ENCODE results near the gene TPSAB1. TPM values are rescaled to one million over a fixed set of nuclear protein-coding genes. Genes with fewer than 3 reads are reported as not detected.

TPSAB1 gene
- total RNA-seq = not detected

GRCh38 chr16:1240436-1240835, at the start of gene TPSAB1:
Gene TPSAB1 (plus strand): TSS chr16:1240705. CDS start chr16:1240939, 234 bp downstream.

DNA sequence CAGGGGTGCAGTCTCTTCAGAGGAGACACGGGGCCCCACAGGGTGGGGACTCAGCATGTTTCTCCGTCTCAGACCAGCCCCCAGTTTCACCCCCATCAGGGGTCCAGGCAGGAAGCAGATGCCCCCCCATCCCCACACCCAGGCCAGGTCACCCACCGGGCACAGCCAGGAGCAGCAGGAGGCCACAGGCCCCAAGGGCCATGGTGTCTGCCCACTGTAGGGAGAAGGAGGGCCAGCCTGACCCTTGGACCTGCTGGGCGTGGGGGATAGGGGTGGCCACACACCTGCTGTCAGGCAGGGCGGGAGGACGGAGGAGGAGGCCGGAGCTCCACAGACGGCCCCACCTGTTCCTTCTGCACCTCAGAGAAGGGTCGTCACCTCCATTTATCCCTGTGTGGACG, 15.5 kb upstream of the TPSAB1 start, which contains the start of gene TPSG1:
Gene TPSG1, minus strand, starts transcription at position 218 of the 401 bp plus-strand sequence. Its CDS starts 16 bp downstream, at position 202.

GRCh38 chr16:1230084-1230470, 10.4 kb upstream of the TPSAB1 start, which contains the start of gene TPSB2:
Gene TPSB2 (minus strand): TSS chr16:1230184. CDS start chr16:1229951, 233 bp downstream.

DNA sequence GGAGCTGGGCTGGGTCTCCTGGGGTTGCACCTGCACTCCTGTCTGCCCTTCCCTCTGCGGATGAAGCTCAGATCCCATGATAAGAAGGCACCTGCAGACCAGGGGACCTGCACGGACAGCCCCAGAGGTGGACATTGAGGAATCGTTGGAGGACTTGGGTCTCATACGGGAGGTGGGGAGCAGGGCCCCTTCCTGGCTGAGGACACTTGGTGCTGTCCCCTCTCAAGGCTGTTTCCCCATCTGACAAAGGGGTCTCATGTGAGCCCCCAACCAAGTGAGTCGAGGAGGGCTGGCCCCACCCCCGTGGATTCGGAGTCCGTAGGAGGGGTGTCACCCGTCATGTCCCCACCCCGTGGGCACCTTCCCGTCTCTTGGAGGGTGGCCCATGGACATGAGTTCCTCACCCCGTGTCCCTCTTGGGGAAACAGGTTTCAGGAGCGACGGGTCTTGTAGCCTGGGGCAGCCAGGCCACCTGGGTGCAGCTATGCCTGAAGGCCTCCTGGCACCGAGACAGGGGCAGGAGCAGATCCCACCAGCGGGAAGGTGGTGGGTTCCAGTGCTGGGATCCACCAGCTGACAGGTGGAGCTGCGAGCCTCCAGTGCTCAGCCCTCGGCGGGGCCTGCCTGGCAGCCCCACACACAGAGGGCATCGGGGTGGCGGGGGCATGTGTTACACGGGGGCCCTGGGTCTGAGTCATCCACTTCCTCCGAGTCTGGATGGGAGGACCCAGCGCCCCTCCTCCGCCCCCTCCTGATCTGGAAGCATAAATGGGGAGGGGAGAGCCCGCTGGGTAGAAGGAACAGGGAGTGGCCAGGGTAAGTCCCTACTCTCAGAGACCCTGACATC, 15.0 kb downstream of the TPSAB1 start, which contains the start of gene TPSD1:
Gene TPSD1, plus strand, starts transcription at position 794 of the 847 bp plus-strand sequence. CDS start 212 bp downstream, outside the sequence.

Other genes with a start within 250 kb of the TPSAB1 start
- gene SSTR5, start 168.0 kb upstream of the TPSAB1 start, total RNA-seq = not detected
- gene C1QTNF8, start 144.5 kb upstream of the TPSAB1 start, total RNA-seq = not detected
- 1 to 10 TPM in 1 of 2 donors, under 1 TPM in 1; under 0.01 to 1.7 TPM for gene CACNA1H, start 87.6 kb upstream of the TPSAB1 start, total RNA-seq
- gene TPSG1, start 15.4 kb upstream of the TPSAB1 start, total RNA-seq = not detected
- not detected for gene TPSB2, start 10.5 kb upstream of the TPSAB1 start, total RNA-seq
- gene TPSD1, start 15.4 kb downstream of the TPSAB1 start, total RNA-seq = not detected
- 10 to 100 TPM; 50.9 to 69.9 TPM for gene UBE2I, start 68.9 kb downstream of the TPSAB1 start, total RNA-seq
- under 1 TPM in 1 of 2 donors, not detected in 1; 0.34 TPM for gene BAIAP3, start 92.9 kb downstream of the TPSAB1 start, total RNA-seq
- gene TSR3, start 111.2 kb downstream of the TPSAB1 start, total RNA-seq = 10 to 100 TPM; 42.7 to 52.3 TPM
- gene GNPTG, start 111.2 kb downstream of the TPSAB1 start, total RNA-seq = 10 to 100 TPM; 28.3 to 47.5 TPM
- 1 to 10 TPM; 7.0 to 7.2 TPM for gene UNKL, start 174.0 kb downstream of the TPSAB1 start, total RNA-seq
- gene UQCC4, start 180.0 kb downstream of the TPSAB1 start, total RNA-seq = 10 to 100 TPM in 1 of 2 donors, 1 to 10 TPM in 1; 9.3 to 17.3 TPM
- not detected for gene PERCC1, start 190.4 kb downstream of the TPSAB1 start, total RNA-seq
- 1 to 10 TPM in 1 of 2 donors, under 1 TPM in 1; 0.67 to 2.8 TPM for gene CCDC154, start 203.9 kb downstream of the TPSAB1 start, total RNA-seq
- gene CLCN7, start 234.3 kb downstream of the TPSAB1 start, total RNA-seq = 100 to 1,000 TPM; 476 to 523 TPM
- under 1 TPM; under 0.01 to 0.34 TPM for gene PTX4, start 248.2 kb downstream of the TPSAB1 start, total RNA-seq

All from melanocyte of skin (primary cell).